ENCODE data around the gene MGAM2. TPM values are rescaled to one million over a fixed set of nuclear protein-coding genes. Genes with fewer than 3 reads are reported as not detected.
"Not testable (repeated sequence)": the region's sequence is repeated elsewhere in the genome, so short reads cannot be mapped to it uniquely, and the experiment has no call there.

The MGAM2 gene
- total RNA-seq (2014; rRNA removed; shearing (Covaris generic)): 8.0 and 10.1 TPM in 2 replicates

- DNase-seq (ENCODE audit: low spot score): peak; percentile 88
Observed at GRCh38 chr7:142111499-142111898, at the start of gene MGAM2. TSS of gene MGAM2 (plus strand) at chr7:142111718. CDS start at chr7:142116874, 5,156 bp downstream.

- DNase-seq (ENCODE audit: low spot score): no peak
Observed at GRCh38 chr7:142063551-142064442, 47.7 kb upstream of the MGAM2 start.

- no peak for DNase-seq (ENCODE audit: low spot score)
Observed at GRCh38 chr7:142066536-142066935, 45.0 kb upstream of the MGAM2 start.

GRCh38 chr7:142077762-142078161 lies 33.8 kb upstream of the MGAM2 start:
- DNase-seq (ENCODE audit: low spot score): no peak

- no peak for DNase-seq (ENCODE audit: low spot score)
Observed at GRCh38 chr7:142083605-142084004, 27.9 kb upstream of the MGAM2 start.

GRCh38 chr7:142085428-142085827 lies 26.1 kb upstream of the MGAM2 start:
- DNase-seq (ENCODE audit: low spot score): no peak

GRCh38 chr7:142088022-142088714 lies 23.4 kb upstream of the MGAM2 start:
- no peak for DNase-seq (ENCODE audit: low spot score)

- no peak for DNase-seq (ENCODE audit: low spot score)
Observed at GRCh38 chr7:142089035-142089434, 22.5 kb upstream of the MGAM2 start.

- DNase-seq (ENCODE audit: low spot score): no peak
Observed at GRCh38 chr7:142091961-142092360, 19.6 kb upstream of the MGAM2 start.

- no peak for DNase-seq (ENCODE audit: low spot score)
Observed at GRCh38 chr7:142094861-142095260, 16.7 kb upstream of the MGAM2 start.

- no peak for DNase-seq (ENCODE audit: low spot score)
Observed at GRCh38 chr7:142097571-142097970, 13.9 kb upstream of the MGAM2 start.

- no peak for DNase-seq (ENCODE audit: low spot score)
Observed at GRCh38 chr7:142098004-142098403, 13.5 kb upstream of the MGAM2 start.

- DNase-seq (ENCODE audit: low spot score): not testable (repeated sequence)
Observed at GRCh38 chr7:142099347-142099746, 12.2 kb upstream of the MGAM2 start.

GRCh38 chr7:142100634-142101033 lies 10.9 kb upstream of the MGAM2 start:
- DNase-seq (ENCODE audit: low spot score): no peak

- not testable (repeated sequence) for DNase-seq (ENCODE audit: low spot score)
Observed at GRCh38 chr7:142101794-142102193, 9.7 kb upstream of the MGAM2 start.

- peak; percentile 93 for DNase-seq (ENCODE audit: low spot score)
Observed at GRCh38 chr7:142104550-142105527, 6.7 kb upstream of the MGAM2 start.

GRCh38 chr7:142108728-142109505 lies 2.6 kb upstream of the MGAM2 start:
- DNase-seq (ENCODE audit: low spot score): peak; percentile 32

GRCh38 chr7:142110098-142110497 lies 1.4 kb upstream of the MGAM2 start:
- DNase-seq (ENCODE audit: low spot score): no peak

- DNase-seq (ENCODE audit: low spot score): no peak
Observed at GRCh38 chr7:142110638-142111037, 880 bp upstream of the MGAM2 start.

GRCh38 chr7:142112086-142112485 lies 568 bp downstream of the MGAM2 start:
- peak; percentile 35 for DNase-seq (ENCODE audit: low spot score)

GRCh38 chr7:142114207-142114606 lies 2.7 kb downstream of the MGAM2 start:
- DNase-seq (ENCODE audit: low spot score): no peak

All from HT-29 (cell line).